ENCODE results near the gene CCDC201. TPM values are rescaled to one million over a fixed set of nuclear protein-coding genes. Genes with fewer than 3 reads are reported as not detected.
A peak's percentile ranks its signal among the peaks of the same experiment; 100 is the strongest.

The CCDC201 gene
- total RNA-seq, 2 donors from 2014 or later: not detected

DNA sequence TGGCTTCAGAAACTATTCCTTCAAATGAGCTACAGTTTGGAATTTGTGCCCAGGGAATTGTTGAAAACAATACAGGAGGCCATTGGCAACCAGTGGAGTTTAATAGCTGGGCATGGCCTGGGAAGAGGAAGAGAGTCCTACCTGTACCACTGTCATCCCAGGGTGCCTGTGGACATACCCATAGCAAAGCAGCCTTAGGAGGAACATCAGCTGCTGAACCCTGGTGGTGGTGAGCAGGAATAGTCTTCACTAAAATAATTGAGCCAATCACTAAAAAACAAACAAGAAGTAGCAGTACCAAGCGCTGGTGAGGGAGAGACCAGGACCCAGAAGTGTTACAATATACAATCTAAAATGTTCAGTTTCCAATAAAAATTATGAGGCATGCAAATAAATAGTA is 29.9 kb upstream of the CCDC201 start:
- WGBS, 2 experiments (ENCODE audit: insufficient coverage in 1 of 2, insufficient read length in 1 of 2): 100% methylated on average over 1 of the region's 1 CpG; no CpG with 5 or more reads in 1 of the 2 experiments
- H3K36me3 Mint-ChIP-seq (ENCODE audit: low read depth): no peaks in the 10 kb centered on the region
- H3K27ac Mint-ChIP-seq: no peak overlapping the region
- H3K4me1 ChIP-seq (ENCODE audit: control insufficient read depth, insufficient read depth, low read length): no peaks in the 10 kb centered on the region
- H3K4me1 Mint-ChIP-seq: no peaks in the 10 kb centered on the region
- H3K27me3 Mint-ChIP-seq (ENCODE audit: insufficient read depth): peaks cover 19% of the 10 kb centered on the region
- TF ChIP-seq, protein P1, sequence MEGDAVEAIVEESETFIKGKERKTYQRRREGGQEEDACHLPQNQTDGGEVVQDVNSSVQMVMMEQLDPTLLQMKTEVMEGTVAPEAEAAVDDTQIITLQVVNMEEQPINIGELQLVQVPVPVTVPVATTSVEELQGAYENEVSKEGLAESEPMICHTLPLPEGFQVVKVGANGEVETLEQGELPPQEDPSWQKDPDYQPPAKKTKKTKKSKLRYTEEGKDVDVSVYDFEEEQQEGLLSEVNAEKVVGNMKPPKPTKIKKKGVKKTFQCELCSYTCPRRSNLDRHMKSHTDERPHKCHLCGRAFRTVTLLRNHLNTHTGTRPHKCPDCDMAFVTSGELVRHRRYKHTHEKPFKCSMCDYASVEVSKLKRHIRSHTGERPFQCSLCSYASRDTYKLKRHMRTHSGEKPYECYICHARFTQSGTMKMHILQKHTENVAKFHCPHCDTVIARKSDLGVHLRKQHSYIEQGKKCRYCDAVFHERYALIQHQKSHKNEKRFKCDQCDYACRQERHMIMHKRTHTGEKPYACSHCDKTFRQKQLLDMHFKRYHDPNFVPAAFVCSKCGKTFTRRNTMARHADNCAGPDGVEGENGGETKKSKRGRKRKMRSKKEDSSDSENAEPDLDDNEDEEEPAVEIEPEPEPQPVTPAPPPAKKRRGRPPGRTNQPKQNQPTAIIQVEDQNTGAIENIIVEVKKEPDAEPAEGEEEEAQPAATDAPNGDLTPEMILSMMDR (conservative IDR thresholded peaks at IDR 0.05): peak; percentile 55
- H3K9me3 ChIP-seq (ENCODE audit: control insufficient read depth, low read length): no peaks in the 10 kb centered on the region
- no peak overlapping the region for H3K4me3 Mint-ChIP-seq
- peak; percentile 39 for DNase-seq
- H3K9ac ChIP-seq (ENCODE audit: extremely low read depth, low read length, poor library complexity, severe bottlenecking): no peak overlapping the region
- H3K27ac ChIP-seq (ENCODE audit: low read depth, low read length): no peak overlapping the region
- H3K9me3 Mint-ChIP-seq: no peaks in the 10 kb centered on the region
- no peak overlapping the region for H3K4me3 ChIP-seq (ENCODE audit: low read length)
- H3K36me3 ChIP-seq (ENCODE audit: control insufficient read depth, insufficient read depth, low read length): no peaks in the 10 kb centered on the region
- H3K27me3 ChIP-seq (ENCODE audit: control insufficient read depth, insufficient read depth, low read length, poor library complexity, severe bottlenecking): peaks cover 14% of the 10 kb centered on the region

DNA sequence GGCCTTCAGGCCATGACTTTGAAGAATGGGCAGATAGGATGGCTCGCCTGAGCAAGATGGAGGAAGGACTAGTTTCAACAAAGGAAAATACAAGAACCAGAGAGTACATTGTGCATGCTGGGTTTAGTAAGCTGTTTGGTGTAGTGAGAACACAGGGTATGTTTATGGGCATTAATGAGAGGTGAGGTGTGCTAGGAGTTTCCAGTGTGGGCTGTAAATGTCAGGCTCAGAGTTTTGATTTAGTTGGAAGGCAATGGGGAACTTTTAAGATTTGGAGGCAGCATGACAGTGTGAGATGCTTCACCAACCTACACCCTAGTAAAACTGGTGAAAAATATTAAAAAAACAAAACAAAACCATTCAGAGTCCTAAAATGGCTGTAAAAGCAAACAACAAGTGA is 28.7 kb upstream of the CCDC201 start:
- TF ChIP-seq, protein P1 (conservative IDR thresholded peaks at IDR 0.05): no peak
- H3K27ac Mint-ChIP-seq: no peak overlapping the region
- H3K9ac ChIP-seq (ENCODE audit: extremely low read depth, low read length, poor library complexity, severe bottlenecking): no peak overlapping the region
- H3K4me1 Mint-ChIP-seq: no peaks in the 10 kb centered on the region
- H3K27ac ChIP-seq (ENCODE audit: low read depth, low read length): no peak overlapping the region
- 86 to 88% methylated on average over 1 of the region's 1 CpG for WGBS, 2 experiments (ENCODE audit: insufficient coverage in 1 of 2, insufficient read length in 1 of 2)
- H3K4me1 ChIP-seq (ENCODE audit: control insufficient read depth, insufficient read depth, low read length): no peaks in the 10 kb centered on the region
- no peaks in the 10 kb centered on the region for H3K36me3 Mint-ChIP-seq (ENCODE audit: low read depth)
- DNase-seq: no peak
- H3K9me3 Mint-ChIP-seq: no peaks in the 10 kb centered on the region
- H3K4me3 ChIP-seq (ENCODE audit: low read length): no peak overlapping the region
- no peaks in the 10 kb centered on the region for H3K36me3 ChIP-seq (ENCODE audit: control insufficient read depth, insufficient read depth, low read length)
- H3K27me3 ChIP-seq (ENCODE audit: control insufficient read depth, insufficient read depth, low read length, poor library complexity, severe bottlenecking): peaks cover 14% of the 10 kb centered on the region
- H3K4me3 Mint-ChIP-seq: no peak overlapping the region
- no peaks in the 10 kb centered on the region for H3K9me3 ChIP-seq (ENCODE audit: control insufficient read depth, low read length)
- peaks cover 19% of the 10 kb centered on the region for H3K27me3 Mint-ChIP-seq (ENCODE audit: insufficient read depth)

DNA sequence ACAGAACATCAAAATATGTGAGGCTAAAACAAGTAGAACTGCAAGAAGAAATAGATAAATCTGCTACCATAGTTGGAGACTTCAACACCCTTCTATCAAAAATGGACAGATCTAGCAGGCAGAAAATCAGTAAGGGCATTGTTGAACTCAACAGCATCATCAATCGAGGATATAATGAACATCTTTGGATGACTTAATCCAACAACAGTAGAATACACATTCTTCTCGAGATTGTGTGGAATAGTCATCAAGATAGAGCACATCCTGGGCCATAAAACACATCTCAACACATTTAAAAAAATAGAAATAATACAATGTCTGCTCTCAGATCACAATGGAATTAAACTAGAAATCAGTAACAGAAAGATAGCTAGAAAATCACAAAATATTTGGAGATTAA is 25.3 kb upstream of the CCDC201 start:
- Mint-ChIP-seq H3K36me3 (ENCODE audit: low read depth) (no peaks in the 10 kb centered on the region), H3K4me3 (no peak overlapping the region), H3K9me3 (no peaks in the 10 kb centered on the region), H3K27ac (no peak overlapping the region), H3K4me1 (no peaks in the 10 kb centered on the region), H3K27me3 (ENCODE audit: insufficient read depth) (peaks cover 33% of the 10 kb centered on the region)
- Histone ChIP-seq H3K27me3 (ENCODE audit: control insufficient read depth, insufficient read depth, low read length, poor library complexity, severe bottlenecking) (no peaks in the 10 kb centered on the region), H3K9ac (ENCODE audit: extremely low read depth, low read length, poor library complexity, severe bottlenecking) (no peak overlapping the region), H3K4me3 (ENCODE audit: low read length) (no peak overlapping the region), H3K27ac (ENCODE audit: low read depth, low read length) (no peak overlapping the region), H3K9me3 (ENCODE audit: control insufficient read depth, low read length) (no peaks in the 10 kb centered on the region), H3K36me3 (ENCODE audit: control insufficient read depth, insufficient read depth, low read length) (no peaks in the 10 kb centered on the region), H3K4me1 (ENCODE audit: control insufficient read depth, insufficient read depth, low read length) (no peaks in the 10 kb centered on the region)
- no peak for DNase-seq
- TF ChIP-seq, protein P1 (conservative IDR thresholded peaks at IDR 0.05): no peak
- WGBS, 2 experiments (ENCODE audit: insufficient coverage in 1 of 2, insufficient read length in 1 of 2): 86 to 90% methylated on average over 2 of the region's 2 CpGs

Data from endodermal cell (in vitro differentiated cells).